CD4-positive, alpha-beta T cell treated with Interleukin-6 at 100 ng/mL for 8 hours (primary cell): ENCODE results near the gene AXIN2.

Experiments used
- DNase-seq: peaks from one replicate; pipeline ENCODE4 v3.0.0-alpha.2; 2020; ENCODE audit warnings: mixed read lengths, low spot score

The AXIN2 gene

DNA sequence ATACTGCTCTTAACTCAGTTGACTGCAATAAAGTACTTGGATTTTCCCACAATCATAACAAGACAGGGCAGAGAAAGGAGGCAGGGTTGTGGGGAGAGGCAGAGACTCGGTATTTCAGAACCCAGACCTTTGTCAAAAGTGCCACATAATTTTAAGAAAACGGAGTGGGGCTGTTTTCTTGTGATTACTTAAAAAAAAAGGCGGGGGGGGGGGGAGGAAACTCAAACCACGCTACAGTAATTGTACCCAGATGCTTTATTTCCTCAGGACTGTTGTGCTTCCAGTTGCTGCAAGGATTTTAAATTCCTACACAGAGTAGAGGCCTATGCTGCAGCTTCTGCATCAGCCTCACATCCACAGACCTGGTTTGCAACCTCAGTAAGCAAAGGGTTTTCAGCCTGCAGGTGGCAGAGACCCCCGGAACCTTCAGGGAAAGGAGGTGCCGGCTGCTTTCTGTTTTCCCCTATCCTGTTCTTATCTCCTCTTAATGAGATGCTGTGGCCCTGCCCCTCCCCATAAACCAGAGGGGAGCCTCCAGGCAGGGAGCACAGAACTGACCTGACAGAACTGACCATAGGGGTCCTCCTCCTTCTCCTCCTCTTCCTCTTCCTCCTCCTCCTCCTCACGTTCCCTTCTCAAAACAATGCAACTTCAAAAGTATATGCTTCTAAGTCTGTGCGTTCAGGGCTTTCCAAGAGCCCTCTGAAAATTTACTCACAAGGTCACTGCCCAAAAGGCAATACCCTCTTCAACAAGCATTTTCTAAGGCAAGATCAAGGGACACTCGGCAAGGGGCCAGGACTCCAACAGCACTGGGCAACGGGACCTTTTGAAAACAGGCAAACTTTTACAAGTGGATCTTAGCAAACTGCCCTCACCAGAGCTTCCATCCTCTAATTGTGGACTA is 7.5 kb downstream of the AXIN2 start:
- no peak for DNase-seq

GRCh38 chr17:65553009-65553645 is 8.3 kb downstream of the AXIN2 start:
- DNase-seq = no peak

GRCh38 chr17:65552214-65552613 is 9.2 kb downstream of the AXIN2 start:
- DNase-seq = no peak

GRCh38 chr17:65551267-65552040 is 10.0 kb downstream of the AXIN2 start:
- DNase-seq = no peak

GRCh38 chr17:65550758-65551157 is 10.7 kb downstream of the AXIN2 start:
- DNase-seq = no peak

- no peak for DNase-seq
Observed at GRCh38 chr17:65550075-65550662, 11.3 kb downstream of the AXIN2 start.

DNA sequence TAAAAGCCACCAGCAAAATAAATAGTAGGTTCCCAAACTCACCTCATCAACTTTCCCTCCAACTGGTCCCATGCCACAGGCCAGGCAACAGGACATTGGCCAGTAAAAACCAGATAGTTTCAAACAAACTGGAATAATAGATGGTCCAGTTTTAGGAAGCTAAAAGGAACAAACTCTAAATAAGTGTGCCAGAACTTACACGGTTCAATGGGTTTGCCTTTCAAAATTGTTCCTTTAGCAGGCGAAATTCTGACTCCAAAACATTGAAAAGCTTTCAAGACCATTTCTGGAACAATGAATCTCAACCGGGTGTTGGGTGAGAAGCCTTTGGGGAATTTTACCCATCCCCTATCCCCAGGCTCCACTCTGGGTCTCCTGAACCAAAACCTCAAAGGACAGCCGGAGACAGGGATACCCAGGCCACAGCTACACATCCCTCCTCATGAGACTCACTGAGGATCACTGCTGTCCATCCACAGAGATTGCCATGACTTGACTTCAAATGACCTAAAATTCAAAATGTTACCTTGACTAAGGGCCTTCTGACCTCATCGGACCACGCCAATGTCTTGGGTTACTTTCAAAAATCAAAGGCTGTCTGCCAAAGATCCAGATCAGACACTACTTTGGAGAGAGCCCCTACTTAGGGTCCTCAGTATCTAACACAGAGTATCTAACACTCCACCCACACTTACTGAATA is 13.0 kb downstream of the AXIN2 start:
- no peak for DNase-seq

GRCh38 chr17:65547253-65547670 is 14.2 kb downstream of the AXIN2 start:
- DNase-seq = no peak

GRCh38 chr17:65546579-65546978 is 14.9 kb downstream of the AXIN2 start:
- no peak for DNase-seq

GRCh38 chr17:65545705-65546523 is 15.5 kb downstream of the AXIN2 start:
- DNase-seq = no peak

- no peak for DNase-seq
Observed at GRCh38 chr17:65544672-65545071, 16.8 kb downstream of the AXIN2 start.

GRCh38 chr17:65542610-65543009 is 18.8 kb downstream of the AXIN2 start:
- no peak for DNase-seq

DNA sequence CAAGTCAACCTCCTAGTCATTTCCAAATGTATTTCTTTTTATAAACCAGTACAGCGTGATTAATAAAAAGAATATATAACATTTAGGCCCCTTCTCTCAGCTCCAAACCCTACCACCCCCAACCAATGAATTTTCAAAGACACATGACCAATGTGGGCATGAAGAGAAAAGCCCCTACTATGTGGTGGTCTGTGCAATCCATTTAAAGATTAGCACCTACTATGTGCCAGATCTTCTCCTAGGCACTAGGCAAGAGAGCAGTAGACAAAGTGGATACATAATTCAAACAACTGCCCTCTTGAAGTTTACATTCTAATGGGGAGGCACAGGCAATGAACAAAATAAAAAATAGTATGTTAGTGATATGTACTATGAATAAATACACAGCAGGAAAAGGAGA is 19.4 kb downstream of the AXIN2 start:
- no peak for DNase-seq

DNA sequence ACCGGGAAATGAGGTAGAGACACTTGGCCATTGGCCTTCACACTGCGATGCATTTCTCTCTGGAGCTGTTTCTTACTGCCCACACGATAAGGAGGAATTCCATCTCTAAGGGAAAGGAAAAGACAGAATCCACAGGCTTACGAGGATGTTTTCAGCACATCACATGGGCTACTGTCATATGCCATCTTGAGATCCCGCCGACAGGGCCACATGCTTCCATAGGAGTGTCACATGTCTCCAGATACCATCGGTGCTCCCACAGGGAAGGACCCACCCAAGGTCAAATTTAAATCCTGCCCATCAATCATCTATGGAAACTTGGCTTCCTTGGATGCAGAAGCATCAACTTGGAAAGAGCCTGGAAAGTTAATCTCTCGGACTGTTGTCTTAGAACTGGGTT is 20.0 kb downstream of the AXIN2 start:
- no peak for DNase-seq

DNA sequence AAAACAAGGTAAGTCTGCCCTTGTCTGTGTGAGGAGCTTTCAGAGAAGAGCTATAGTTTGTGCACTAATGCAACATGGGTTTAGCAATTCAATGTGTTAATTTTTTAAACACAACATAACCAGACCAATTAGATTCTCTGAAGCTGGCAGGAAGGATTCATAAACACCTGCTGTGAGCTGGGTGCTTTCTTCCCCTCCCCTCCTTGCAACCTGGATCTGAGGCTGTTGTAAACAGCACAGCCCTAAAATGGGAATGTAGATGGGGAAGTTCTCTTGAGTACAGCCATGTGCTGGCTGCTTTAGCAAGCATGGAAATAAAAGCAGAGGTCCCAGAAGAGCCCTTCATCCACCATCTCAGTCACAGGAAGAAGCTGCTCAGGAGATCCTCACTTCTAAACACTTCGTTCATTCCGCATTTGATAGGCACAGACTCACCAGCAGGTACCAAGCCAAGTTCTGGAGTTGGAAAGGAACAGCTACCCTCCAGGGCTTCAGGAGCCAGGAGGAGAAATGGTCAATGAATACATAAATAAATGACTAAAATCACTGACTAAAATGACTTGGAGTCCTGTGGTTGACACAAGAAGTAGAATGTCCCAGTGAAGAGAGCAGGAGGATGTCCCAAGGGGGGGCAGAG is 21.7 kb downstream of the AXIN2 start:
- no peak for DNase-seq

DNA sequence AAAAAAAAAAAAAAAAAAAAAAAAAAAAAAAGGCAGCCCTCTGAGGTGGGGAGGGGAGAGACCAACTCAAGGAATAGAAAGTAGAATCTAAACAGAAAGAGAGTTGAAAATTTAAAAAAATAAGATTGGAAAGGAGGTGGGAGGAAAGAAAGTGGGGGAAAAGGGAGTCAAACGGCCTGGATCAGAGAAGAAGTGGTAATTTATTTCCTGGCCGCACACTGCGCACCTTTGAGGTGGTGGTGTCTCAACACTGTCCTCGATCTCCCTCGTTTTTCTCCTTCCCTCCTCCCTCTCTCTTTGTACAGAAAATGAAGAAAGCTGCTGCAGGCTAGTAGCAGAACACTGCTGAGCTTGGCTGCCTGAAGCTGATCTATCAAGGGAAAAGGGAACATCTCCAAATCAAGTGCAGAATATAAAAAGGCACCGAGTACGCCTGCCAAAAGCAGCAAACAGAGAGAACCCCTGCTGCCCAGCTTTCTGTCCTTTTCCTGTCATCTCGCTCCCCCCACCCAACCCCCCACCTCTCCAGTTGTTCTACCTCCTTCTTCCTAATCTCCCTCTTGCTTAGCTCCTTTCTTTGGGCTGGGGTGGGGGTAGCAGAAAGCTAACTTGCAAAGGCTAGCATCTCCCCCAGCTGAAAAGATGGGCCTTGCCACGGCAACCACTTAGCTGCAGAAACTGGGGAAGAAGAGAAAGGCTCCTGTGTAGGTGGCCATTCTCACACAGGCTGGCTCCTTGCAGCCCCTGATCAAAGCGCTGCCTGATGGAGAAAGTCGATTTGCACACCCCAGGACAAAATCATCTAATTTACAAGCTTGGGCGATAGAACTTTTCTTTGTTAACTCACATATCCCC is 22.5 kb downstream of the AXIN2 start:
- no peak for DNase-seq

- peak; percentile 55 for DNase-seq
Observed at GRCh38 chr17:65537845-65538674, 23.4 kb downstream of the AXIN2 start.

DNA sequence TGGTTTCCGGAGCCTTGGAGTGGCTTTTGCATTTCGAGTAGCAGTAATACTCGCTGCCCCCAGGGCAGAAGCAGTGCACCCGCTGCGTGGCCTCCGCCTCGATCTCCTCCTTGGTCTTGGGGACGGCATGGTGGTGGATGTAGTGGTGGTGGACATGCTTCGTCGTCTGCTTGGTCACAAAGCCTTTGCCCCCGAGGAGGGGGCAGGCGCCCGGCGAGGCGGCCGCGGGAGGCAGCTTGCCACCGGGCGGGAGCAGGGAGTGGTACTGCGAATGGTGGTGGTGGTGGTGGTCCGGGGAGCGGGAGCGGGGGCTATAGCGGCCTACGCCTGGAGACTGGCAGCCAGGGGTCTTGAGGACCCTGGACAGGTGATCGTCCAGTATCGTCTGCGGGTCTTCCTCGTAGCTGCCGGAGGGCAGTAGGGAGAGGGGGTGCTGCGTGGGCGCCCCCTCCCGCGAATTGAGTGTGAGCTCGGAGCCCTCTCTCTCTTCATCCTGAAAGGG is 24.1 kb downstream of the AXIN2 start:
- no peak for DNase-seq
